H1 (cell line): ENCODE results near the gene SV2C. TPM values are rescaled to one million over a fixed set of nuclear protein-coding genes. Genes with fewer than 3 reads are reported as not detected.

ENCODE experiments used
- CTCF ChIA-PET: fragments of 300-600 bp; sonication (Branson Sonifier 250); formaldehyde crosslinking; loops from one replicate; lab custom pipeline; 2021; ENCODE audit not compliant: partially characterized antibody; lab: Charles Lee
- POLR2A ChIA-PET: fragments of 300-600 bp; sonication (Branson Sonifier 250); formaldehyde crosslinking; loops from one replicate; lab custom pipeline; 2021; ENCODE audit warnings: inconsistent platforms; ENCODE audit not compliant: partially characterized antibody; lab: Charles Lee
- DNase-seq, 2 experiments: peaks; one replicate each; pipeline versions ENCODE4 v3.0.0 to v3.0.0-alpha.2; 2010 to 2022; ENCODE audit warnings: low spot score in 2 of 2, low read depth in 1 of 2, mixed read lengths in 1 of 2
- FAIRE-seq: peaks from 2 replicates; lab custom pipeline; 2011; peaks lifted over from hg19 to GRCh38; lab: Jason Lieb, UNC
- H2AFZ ChIP-seq: 2 replicates; pipeline ENCODE4 v1.8.1; 2012; ENCODE audit warnings: low read length, inconsistent platforms
- H2AK5ac ChIP-seq: 2 replicates; pipeline ENCODE4 v1.6.1; 2013; ENCODE audit warnings: low read depth, low read length
- H2BK120ac ChIP-seq: replicated peaks from 2 replicates; pipeline ENCODE3; 2013; ENCODE audit warnings: low read depth, low read length, inconsistent platforms
- H2BK12ac ChIP-seq: 2 replicates; pipeline ENCODE4 v1.6.1; 2013; ENCODE audit warnings: low read depth, low read length
- H2BK15ac ChIP-seq: 2 replicates; pipeline ENCODE4 v1.6.1; 2013; ENCODE audit warnings: low read length
- H2BK20ac ChIP-seq: 2 replicates; pipeline ENCODE4 v1.6.1; 2013; ENCODE audit warnings: low read length
- H2BK5ac ChIP-seq: 2 replicates; pipeline ENCODE4 v1.6.1; 2013; ENCODE audit warnings: low read depth, low read length
- H3K14ac ChIP-seq: 2 replicates; pipeline ENCODE4 v1.6.1; 2013; ENCODE audit warnings: inconsistent platforms; ENCODE audit not compliant: insufficient read length
- H3K18ac ChIP-seq: 2 replicates; pipeline ENCODE4 v1.6.1; 2013; ENCODE audit warnings: low read length; ENCODE audit errors: extremely low read depth
- H3K23ac ChIP-seq: 2 replicates; pipeline ENCODE4 v1.6.1; 2013; ENCODE audit warnings: inconsistent platforms; ENCODE audit not compliant: insufficient read length
- H3K23me2 ChIP-seq: 2 replicates; pipeline ENCODE4 v1.6.1; 2013; ENCODE audit warnings: low read depth, low read length
- H3K27ac ChIP-seq: 2 replicates; pipeline ENCODE4 v1.6.1; 2011; ENCODE audit warnings: low read depth, low read length, inconsistent platforms
- H3K27me3 ChIP-seq, 4 experiments: replicated peaks in 1 of 4; 1 replicate in 1 of 4; 2 replicates in 3 of 4; pipeline versions ENCODE4 v1.6.1 to v1.8.1; 2011 to 2013; ENCODE audit warnings: low read length in 3 of 4, mild to moderate bottlenecking in 3 of 4, inconsistent platforms in 2 of 4, mixed read lengths in 2 of 4, moderate library complexity in 1 of 4; ENCODE audit not compliant: control insufficient read depth in 3 of 4, insufficient read depth in 3 of 4; ENCODE audit errors: extremely low read depth in 1 of 4
- H3K36me3 ChIP-seq, 4 experiments: 2 replicates each; pipeline versions ENCODE4 v1.6.1 to v1.8.1; 2011 to 2013; ENCODE audit warnings: mild to moderate bottlenecking in 4 of 4, low read length in 3 of 4, moderate library complexity in 2 of 4, control low read depth in 1 of 4, inconsistent platforms in 1 of 4; ENCODE audit not compliant: insufficient read depth in 4 of 4, control insufficient read depth in 2 of 4
- H3K4ac ChIP-seq: replicated peaks from 2 replicates; pipeline ENCODE3; 2013; ENCODE audit warnings: low read length, low read depth, mixed read lengths, inconsistent platforms; ENCODE audit not compliant: insufficient read length
- H3K4me1 ChIP-seq, 4 experiments: replicated peaks in 1 of 4; 1 replicate in 1 of 4; 2 replicates in 3 of 4; pipeline versions ENCODE4 v1.6.1 to v1.8.1; 2011 to 2013; ENCODE audit warnings: low read length in 3 of 4, inconsistent platforms in 2 of 4, mixed read lengths in 1 of 4; ENCODE audit not compliant: insufficient read depth in 4 of 4, control insufficient read depth in 3 of 4
- H3K4me2 ChIP-seq, 2 experiments: 2 replicates each; pipeline versions ENCODE4 v1.6.1 to v1.8.1; 2011 to 2013; ENCODE audit warnings: low read depth in 2 of 2, low read length in 2 of 2, control low read depth in 1 of 2, inconsistent platforms in 1 of 2, mild to moderate bottlenecking in 1 of 2; ENCODE audit not compliant: insufficient read depth in 1 of 2
- H3K4me3 ChIP-seq, 4 experiments: fragments of 200-600, 300-600 bp in 1 of 4; sonication (generic), shearing (Covaris generic), sonication (Bioruptor Twin) in 1 of 4; 2 replicates each; pipeline versions ENCODE4 v1.5.1 to v1.8.1; 2011 to 2016; ENCODE audit warnings: low read length in 4 of 4, low read depth in 3 of 4, control low read depth in 2 of 4, inconsistent platforms in 2 of 4, mild to moderate bottlenecking in 2 of 4, mixed read lengths in 1 of 4, moderate library complexity in 1 of 4; ENCODE audit not compliant: insufficient read depth in 2 of 4; ENCODE audit errors: extremely low read depth in 1 of 4
- H3K56ac ChIP-seq: replicated peaks from 2 replicates; pipeline ENCODE3; 2013; ENCODE audit warnings: low read depth, mild to moderate bottlenecking, mixed read lengths, low read length, inconsistent platforms; ENCODE audit not compliant: insufficient read length
- H3K79me1 ChIP-seq: 2 replicates; pipeline ENCODE4 v1.6.1; 2013; ENCODE audit warnings: low read depth, low read length, control low read depth
- H3K79me2 ChIP-seq, 2 experiments: 2 replicates each; pipeline versions ENCODE4 v1.6.1 to v1.8.1; 2012 to 2013; ENCODE audit warnings: low read length in 2 of 2, mild to moderate bottlenecking in 2 of 2, inconsistent platforms in 1 of 2; ENCODE audit not compliant: insufficient read depth in 2 of 2, control insufficient read depth in 1 of 2
- H3K9ac ChIP-seq, 4 experiments: replicated peaks in 1 of 4; 1 replicate in 1 of 4; 2 replicates in 3 of 4; pipeline versions ENCODE4 v1.6.1 to v1.8.1; 2011 to 2013; ENCODE audit warnings: low read depth in 3 of 4, low read length in 3 of 4, control low read depth in 2 of 4, mild to moderate bottlenecking in 2 of 4, moderate library complexity in 2 of 4, inconsistent platforms in 1 of 4; ENCODE audit errors: extremely low read depth in 1 of 4
- H3K9me3 ChIP-seq, 2 experiments: 2 replicates each; pipeline versions ENCODE4 v1.6.1 to v1.8.1; 2012 to 2013; ENCODE audit warnings: mild to moderate bottlenecking in 2 of 2, moderate library complexity in 2 of 2, control low read depth in 1 of 2, inconsistent platforms in 1 of 2, low read depth in 1 of 2, low read length in 1 of 2, mixed read lengths in 1 of 2; ENCODE audit not compliant: insufficient read depth in 2 of 2
- H4K20me1 ChIP-seq, 2 experiments: replicated peaks in 1 of 2; 2 replicates each; pipeline versions ENCODE3 to v1.8.1; 2011 to 2013; ENCODE audit warnings: inconsistent platforms in 2 of 2, low read length in 2 of 2, mild to moderate bottlenecking in 1 of 2; ENCODE audit not compliant: insufficient read depth in 2 of 2, control insufficient read depth in 1 of 2
- H4K5ac ChIP-seq: 2 replicates; pipeline ENCODE4 v1.6.1; 2013; ENCODE audit warnings: low read length, low read depth, mixed read lengths, inconsistent platforms; ENCODE audit not compliant: insufficient read length
- H4K8ac ChIP-seq: 2 replicates; pipeline ENCODE4 v1.8.0; 2013; ENCODE audit warnings: mild to moderate bottlenecking, moderate library complexity, low read length, inconsistent platforms; ENCODE audit not compliant: insufficient read depth; ENCODE audit errors: extremely low read depth
- H4K91ac ChIP-seq: replicated peaks from 2 replicates; pipeline ENCODE3; 2013; ENCODE audit warnings: low read length, mixed read lengths, inconsistent platforms; ENCODE audit not compliant: insufficient read length
- KDM1A ChIP-seq: fragments of 200-600, 300-600 bp; sonication (generic); IDR thresholded peaks from 2 replicates; pipeline ENCODE4 v1.7.1; 2016; ENCODE audit warnings: mild to moderate bottlenecking, low read length, borderline replicate concordance
- POLR2AphosphoS5 ChIP-seq: IDR thresholded peaks from 2 replicates; pipeline ENCODE4 v1.6.1; 2011; ENCODE audit warnings: low read depth, low read length
- WGBS, 2 experiments: shearing (Covaris generic) in 1 of 2; methylation state at CpG; one replicate each; pipeline versions ENCODE4 v1.1.6 to v1.1.7; 2013 to 2015; ENCODE audit warnings: low lambda C conversion rate in 2 of 2, mixed read lengths in 2 of 2, inconsistent platforms in 1 of 2, low coverage in 1 of 2, missing lambda C conversion rate in 1 of 2; ENCODE audit not compliant: insufficient replicate concordance in 2 of 2, insufficient coverage in 1 of 2, insufficient read length in 1 of 2; ENCODE audit errors: extremely low coverage in 1 of 2, missing lambda C conversion rate in 1 of 2; 5-methylcytosine and 5-hydroxymethylcytosine counted together
- polyA plus RNA-seq, 7 experiments: library from polyadenylated mRNA; depleted of rRNA in 3 of 7; stranded (reverse) in 5 of 7; unstranded in 2 of 7; fragments of >200 nt in 5 of 7; fragments of 200-250 nt in 2 of 7; gene quantifications; 1 replicate in 5 of 7; 2 replicates in 1 of 7; 4 replicates in 1 of 7; pipeline versions ENCODE4 v1.2.1 to v1.2.3, GENCODE V29; 2011 to 2013; ENCODE audit warnings: missing spikeins in 2 of 7, mixed read lengths in 2 of 7
- total RNA-seq: library from RNA; stranded (reverse); fragmentation: NEBNext Ultra II Directional; extraction: Animal tissue kit (Norgen Biotek cat#: 25700); gene quantifications from 2 replicates; pipeline ENCODE4 v1.2.1, GENCODE V29; 2021

The SV2C gene
- total and polyA plus RNA-seq, 2 of the 8 experiments (the other 6 are each of a cell fraction or from before 2014, with no cell fraction given): 0.08 to 0.24 TPM

- H3K4ac ChIP-seq: no peak overlapping the region
- H4K20me1 ChIP-seq: no peaks in the 10 kb centered on the region
- H3K4me1 ChIP-seq: peaks cover 0 to 7% (median 1%) of the 10 kb centered on the region in 4 experiments; a peak in 2 of 7 replicates
- DNase-seq (no peak), FAIRE-seq (no peak)
- no peak overlapping the region for H3K56ac ChIP-seq
- H2BK120ac ChIP-seq: no peak overlapping the region
- H3K27me3 ChIP-seq: no peaks in the 10 kb centered on the region
- H3K4me2 ChIP-seq: no peak overlapping the region
- no peak overlapping the region for H2AK5ac ChIP-seq
- H3K9me3 ChIP-seq: no peaks in the 10 kb centered on the region
- no peak overlapping the region for H2BK15ac ChIP-seq
- ChIA-PET CTCF (interaction anchor here (1.4 to 1.8 kb wide), 2 partner anchors 59 to 205 kb away, joined by 6 to 7 read pairs; no protein-coding TSS in a partner anchor), POLR2A (no interaction called here)
- H2BK5ac ChIP-seq: no peak overlapping the region
- H3K27ac ChIP-seq: no peak overlapping the region
- H3K79me1 ChIP-seq: no peaks in the 10 kb centered on the region
- H4K5ac ChIP-seq: no peak overlapping the region
- H3K36me3 ChIP-seq: no peaks in the 10 kb centered on the region
- H2BK12ac ChIP-seq: no peak overlapping the region
- no peak overlapping the region for H3K9ac ChIP-seq
- no peak overlapping the region for H2AFZ ChIP-seq
- no peak overlapping the region for H4K8ac ChIP-seq
- no peak overlapping the region for H3K18ac ChIP-seq
- H3K4me3 ChIP-seq: no peak overlapping the region
- no peak overlapping the region for H3K14ac ChIP-seq
- no peak overlapping the region for H3K23ac ChIP-seq
- H3K23me2 ChIP-seq: no peaks in the 10 kb centered on the region; the same call in 1 of the 2 replicates
- no peak for TF ChIP-seq POLR2AphosphoS5
- TF ChIP-seq KDM1A: 0 out of 2 replicates have a peak, but pooled peaks have one; percentile 18
- H2BK20ac ChIP-seq: no peak overlapping the region
- H3K79me2 ChIP-seq: no peaks in the 10 kb centered on the region
- WGBS, 2 experiments: 92% methylated on average over 2 of the region's 2 CpGs; no CpG with 5 or more reads in 1 of the 2 experiments
- H4K91ac ChIP-seq: no peak overlapping the region
Observed at GRCh38 chr5:76397200-76397599, 314.0 kb downstream of the SV2C start.
